Transverse colon (tissue), 3 donors: ENCODE data around the gene AGBL4.

Experiments
- CTCF ChIP-seq, 5 experiments: fragments of 200-600 bp in 3 of 5; fragments of 450-650 bp in 2 of 5; sonication (generic) in 3 of 5; IDR thresholded peaks; 1 replicate in 2 of 5; 2 replicates in 3 of 5; pipeline ENCODE4 v1.5.1; 2016 to 2017; ENCODE audit warnings: antibody characterized with exemption in 5 of 5, inconsistent platforms in 3 of 5, mild to moderate bottlenecking in 2 of 5, moderate library complexity in 1 of 5
- POLR2A ChIP-seq: fragments of 450-650 bp; IDR thresholded peaks from one replicate; pipeline ENCODE4 v1.6.1; 2016; ENCODE audit warnings: antibody characterized with exemption, mild to moderate bottlenecking, moderate library complexity

GRCh38 chr1:48996311-48996710, 1027.4 kb downstream of the AGBL4 start:
- TF ChIP-seq CTCF (IDR thresholded peaks at IDR 0.05), result no peak
- no peak for TF ChIP-seq POLR2A
